Measurements from ENCODE around the gene PIPOX. TPM values are rescaled to one million over a fixed set of nuclear protein-coding genes. Genes with fewer than 3 reads are reported as not detected.

The PIPOX gene
- total RNA-seq, 1 experiment from 2014 or later, result 0.34 TPM

- DNase-seq (ENCODE audit: low read depth), result no peak
Measured at GRCh38 chr17:29019475-29020181, 23.3 kb upstream of the PIPOX start.

GRCh38 chr17:29020576-29020975 lies 22.4 kb upstream of the PIPOX start:
- DNase-seq (ENCODE audit: low read depth), result no peak

- no peak for DNase-seq (ENCODE audit: low read depth)
Measured at GRCh38 chr17:29021226-29021625, 21.7 kb upstream of the PIPOX start.

- no peak for DNase-seq (ENCODE audit: low read depth)
Measured at GRCh38 chr17:29022074-29022473, 20.9 kb upstream of the PIPOX start.

GRCh38 chr17:29024316-29024952 lies 18.5 kb upstream of the PIPOX start:
- no peak for DNase-seq (ENCODE audit: low read depth)

GRCh38 chr17:29031488-29031887 lies 11.5 kb upstream of the PIPOX start:
- no peak for DNase-seq (ENCODE audit: low read depth)

GRCh38 chr17:29032013-29032856 lies 10.7 kb upstream of the PIPOX start:
- DNase-seq (ENCODE audit: low read depth), result no peak

GRCh38 chr17:29032857-29033197 lies 10.1 kb upstream of the PIPOX start:
- peak; percentile 59 for DNase-seq (ENCODE audit: low read depth)

GRCh38 chr17:29034510-29034909 lies 8.4 kb upstream of the PIPOX start:
- no peak for DNase-seq (ENCODE audit: low read depth)

- no peak for DNase-seq (ENCODE audit: low read depth)
Measured at GRCh38 chr17:29036584-29036983, 6.4 kb upstream of the PIPOX start.

GRCh38 chr17:29037739-29038084 lies 5.2 kb upstream of the PIPOX start:
- DNase-seq (ENCODE audit: low read depth), result no peak

- DNase-seq (ENCODE audit: low read depth), result no peak
Measured at GRCh38 chr17:29038085-29038795, 4.7 kb upstream of the PIPOX start.

GRCh38 chr17:29039764-29040598 lies 3.0 kb upstream of the PIPOX start:
- peak; percentile 91 for DNase-seq (ENCODE audit: low read depth)

- no peak for DNase-seq (ENCODE audit: low read depth)
Measured at GRCh38 chr17:29041091-29041490, 1.9 kb upstream of the PIPOX start.

- no peak for DNase-seq (ENCODE audit: low read depth)
Measured at GRCh38 chr17:29041571-29041970, 1.4 kb upstream of the PIPOX start.

GRCh38 chr17:29042026-29042678 lies 789 bp upstream of the PIPOX start:
- no peak for DNase-seq (ENCODE audit: low read depth)

GRCh38 chr17:29043539-29044145 lies 701 bp downstream of the PIPOX start:
- DNase-seq (ENCODE audit: low read depth), result no peak

GRCh38 chr17:29045026-29045425 lies 2.1 kb downstream of the PIPOX start:
- DNase-seq (ENCODE audit: low read depth), result no peak

- no peak for DNase-seq (ENCODE audit: low read depth)
Measured at GRCh38 chr17:29045734-29046472, 3.0 kb downstream of the PIPOX start.

- DNase-seq (ENCODE audit: low read depth), result no peak
Measured at GRCh38 chr17:29046473-29046839, 3.5 kb downstream of the PIPOX start.

Measured in Daoy (cell line).